ENCODE data around the gene NLGN3.

GRCh38 chrX:71117358-71117757, 27.3 kb upstream of the NLGN3 start:
- TF ChIP-seq SIN3A (IDR thresholded peaks at IDR 0.05; ENCODE audit: borderline replicate concordance, insufficient read depth, low read depth, low read length) (no peak), CTCF (IDR thresholded peaks at IDR 0.05) (no peak), TCF7L2 (IDR thresholded peaks at IDR 0.05; ENCODE audit: low read depth, low read length) (no peak), POLR2AphosphoS5 (IDR thresholded peaks at IDR 0.05; ENCODE audit: low read depth, low read length) (no peak)

Measured in Panc1 (cell line).